Fibroblast of lung (primary cell): ENCODE data around the gene FBXO5. TPM values are rescaled to one million over a fixed set of nuclear protein-coding genes. Genes with fewer than 3 reads are reported as not detected.

Experiments
- DNase-seq, 2 donors: peaks; one replicate each; pipeline versions ENCODE4 v3.0.0 to v3.0.0-alpha.2; 2010; ENCODE audit warnings: low read depth in 2 of 2
- H2AFZ ChIP-seq: 2 replicates; pipeline ENCODE4 v1.5.1; 2012; ENCODE audit warnings: low read length, control low read depth, inconsistent platforms
- H3K27ac ChIP-seq: 2 replicates; pipeline ENCODE4 v1.5.1; 2011; ENCODE audit warnings: low read length, control low read depth; ENCODE audit not compliant: insufficient read depth
- H3K27me3 ChIP-seq: 2 replicates; pipeline ENCODE4 v1.5.1; 2011; ENCODE audit warnings: mild to moderate bottlenecking, low read length; ENCODE audit not compliant: control insufficient read depth, insufficient read depth
- H3K36me3 ChIP-seq: 2 replicates; pipeline ENCODE4 v1.5.1; 2011; ENCODE audit warnings: low read length; ENCODE audit not compliant: control insufficient read depth, insufficient read depth
- H3K4me1 ChIP-seq: 2 replicates; pipeline ENCODE4 v1.5.1; 2011; ENCODE audit warnings: low read length; ENCODE audit not compliant: control insufficient read depth, insufficient read depth; ENCODE audit errors: extremely low read depth
- H3K4me2 ChIP-seq: 2 replicates; pipeline ENCODE4 v1.5.1; 2011; ENCODE audit warnings: low read length, control low read depth; ENCODE audit not compliant: insufficient read depth; ENCODE audit errors: extremely low read depth
- H3K4me3 ChIP-seq, 4 experiments: fragments of 200-600 bp in 1 of 4; sonication (generic) in 1 of 4; replicated peaks in 1 of 4; 2 replicates each; pipeline ENCODE4 v1.5.1; 2011 to 2016; ENCODE audit warnings: low read length in 4 of 4, low read depth in 3 of 4, mild to moderate bottlenecking in 3 of 4, control low read depth in 2 of 4, inconsistent platforms in 1 of 4, mixed read lengths in 1 of 4; ENCODE audit not compliant: insufficient read depth in 1 of 4; ENCODE audit errors: control extremely low read depth in 1 of 4
- H3K79me2 ChIP-seq: 2 replicates; pipeline ENCODE4 v1.5.1; 2012; ENCODE audit warnings: mild to moderate bottlenecking, low read length, inconsistent platforms; ENCODE audit not compliant: control insufficient read depth, insufficient read depth
- H3K9ac ChIP-seq: 2 replicates; pipeline ENCODE4 v1.5.1; 2011; ENCODE audit warnings: mild to moderate bottlenecking, low read length, control low read depth; ENCODE audit not compliant: insufficient read depth
- H3K9me3 ChIP-seq: 2 replicates; pipeline ENCODE4 v1.5.1; 2012; ENCODE audit warnings: low read depth, low read length; ENCODE audit not compliant: control insufficient read depth, insufficient read depth
- H4K20me1 ChIP-seq: 2 replicates; pipeline ENCODE4 v1.5.1; 2011; ENCODE audit warnings: low read length; ENCODE audit not compliant: control insufficient read depth, insufficient read depth; ENCODE audit errors: extremely low read depth
- CTCF ChIP-seq, 2 donors: IDR thresholded peaks in 1 of 2; conservative IDR thresholded peaks in 1 of 2; 1 replicate in 1 of 2; 2 replicates in 1 of 2; pipeline ENCODE4 v1.5.1; 2011 to 2012; ENCODE audit warnings: low read length in 2 of 2, control low read depth in 1 of 2, inconsistent platforms in 1 of 2, low read depth in 1 of 2, mild to moderate bottlenecking in 1 of 2
- EZH2 ChIP-seq: IDR thresholded peaks from 2 replicates; pipeline ENCODE4 v1.5.1; 2012; ENCODE audit warnings: low read length, control low read depth, mild to moderate bottlenecking; ENCODE audit errors: missing control alignments
- polyA plus RNA-seq, 2 donors: library from polyadenylated mRNA; depleted of rRNA in 1 of 2; stranded (reverse) in 1 of 2; unstranded in 1 of 2; fragments of >200 nt; gene quantifications; 2 replicates each; pipeline ENCODE4 v1.2.1, GENCODE V29; 2011 to 2012; ENCODE audit warnings: missing spikeins in 1 of 2
- total RNA-seq: library from RNA; depleted of rRNA; stranded (reverse); fragments of >200 nt; gene quantifications from 2 replicates; pipeline ENCODE4 v1.2.1, GENCODE V29; 2014

Gene FBXO5
- total and polyA plus RNA-seq, 2 donors (not counting 1 experiment from before 2014, with no cell fraction given), result 8.4 to 11.7 TPM

DNA sequence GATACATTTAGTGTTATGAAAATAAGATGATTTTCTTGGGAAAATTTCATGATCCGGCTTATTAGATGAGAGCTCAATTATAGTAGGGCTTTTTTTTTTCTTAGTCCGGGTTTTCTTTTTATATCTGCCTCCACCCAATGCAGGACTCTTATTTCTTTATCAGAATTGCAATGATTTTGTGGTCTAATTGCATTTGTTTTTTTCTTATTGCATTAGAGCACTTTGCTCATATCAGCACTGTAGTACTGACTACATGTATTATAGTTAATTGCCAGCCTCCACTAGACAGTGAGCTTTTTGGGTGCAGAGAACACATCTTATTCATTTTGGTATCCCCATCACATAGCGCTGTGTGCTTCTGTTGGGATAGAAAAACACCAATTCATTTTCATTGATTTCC lies 50.0 kb downstream of the FBXO5 start:
- H2AFZ ChIP-seq, result no peak overlapping the region
- H4K20me1 ChIP-seq, result no peaks in the 10 kb centered on the region
- no peak overlapping the region for H3K27ac ChIP-seq
- no peak overlapping the region for H3K9ac ChIP-seq
- H3K79me2 ChIP-seq, result no peaks in the 10 kb centered on the region
- H3K9me3 ChIP-seq, result no peaks in the 10 kb centered on the region
- TF ChIP-seq CTCF (conservative IDR thresholded peaks at IDR 0.05 in 1 of 2, IDR thresholded peaks at IDR 0.05 in 1 of 2; ENCODE audit: low read depth in 1 of 2, low read length in 2 of 2) (no peak), EZH2 (no peak)
- H3K27me3 ChIP-seq, result no peaks in the 10 kb centered on the region
- no peak overlapping the region for H3K4me3 ChIP-seq
- H3K4me1 ChIP-seq, result no peaks in the 10 kb centered on the region
- no peaks in the 10 kb centered on the region for H3K36me3 ChIP-seq
- DNase-seq, result no peak
- no peak overlapping the region for H3K4me2 ChIP-seq

DNA sequence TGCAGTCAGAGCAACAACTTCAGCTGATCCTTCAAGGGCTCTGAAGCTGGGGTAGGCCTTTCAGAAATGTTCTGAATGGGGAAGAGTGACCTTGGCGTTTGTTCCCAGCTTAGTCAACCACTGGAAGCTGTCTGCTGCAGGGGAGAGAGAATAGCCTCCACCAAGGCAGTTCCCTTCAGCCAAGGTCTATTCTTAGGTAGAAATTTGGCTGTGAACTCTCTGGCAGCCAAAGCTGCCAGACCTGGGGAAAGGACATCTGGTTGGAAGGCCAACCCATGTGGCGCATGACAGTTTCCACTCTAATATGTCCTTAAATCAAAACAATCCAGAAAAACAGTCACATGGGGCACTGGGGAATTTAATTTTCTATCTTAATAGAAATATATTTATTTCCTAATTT lies 60.1 kb downstream of the FBXO5 start:
- DNase-seq, result no peak
- H3K79me2 ChIP-seq, result no peaks in the 10 kb centered on the region
- no peaks in the 10 kb centered on the region for H3K9me3 ChIP-seq
- H2AFZ ChIP-seq, result no peak overlapping the region
- H3K4me2 ChIP-seq, result no peak overlapping the region
- no peaks in the 10 kb centered on the region for H3K27me3 ChIP-seq
- no peak overlapping the region for H3K4me3 ChIP-seq
- no peaks in the 10 kb centered on the region for H4K20me1 ChIP-seq
- no peak overlapping the region for H3K27ac ChIP-seq
- H3K9ac ChIP-seq, result no peak overlapping the region
- no peaks in the 10 kb centered on the region for H3K4me1 ChIP-seq
- TF ChIP-seq EZH2 (no peak), CTCF (conservative IDR thresholded peaks at IDR 0.05 in 1 of 2, IDR thresholded peaks at IDR 0.05 in 1 of 2; ENCODE audit: low read depth in 1 of 2, low read length in 2 of 2) (no peak)
- no peaks in the 10 kb centered on the region for H3K36me3 ChIP-seq

Other genes starting within 250 kb of the FBXO5 start
- gene VIP, start 232.2 kb downstream of the FBXO5 start, total RNA-seq, result not detected in 2 replicates
- gene VIP, start 232.2 kb downstream of the FBXO5 start, polyA plus RNA-seq, result not detected in 2 replicates
- 13.4 and 15.7 TPM in 2 replicates for gene MTRF1L, start 19.7 kb upstream of the FBXO5 start, total RNA-seq
- 17.8 and 20.0 TPM in 2 replicates for gene MTRF1L, start 19.7 kb upstream of the FBXO5 start, polyA plus RNA-seq
- 5.9 and 10.2 TPM in 2 replicates for gene RGS17, start 148.2 kb upstream of the FBXO5 start, total RNA-seq
- 2.1 and 7.3 TPM in 2 replicates for gene RGS17, start 148.2 kb upstream of the FBXO5 start, polyA plus RNA-seq